ENCODE results near the gene KLF2.
A peak's percentile ranks its signal among the peaks of the same experiment; 100 is the strongest.
"Not testable (repeated sequence)": the region's sequence is repeated elsewhere in the genome, so short reads cannot be mapped to it uniquely, and the experiment has no call there.

KLF2 gene

DNA sequence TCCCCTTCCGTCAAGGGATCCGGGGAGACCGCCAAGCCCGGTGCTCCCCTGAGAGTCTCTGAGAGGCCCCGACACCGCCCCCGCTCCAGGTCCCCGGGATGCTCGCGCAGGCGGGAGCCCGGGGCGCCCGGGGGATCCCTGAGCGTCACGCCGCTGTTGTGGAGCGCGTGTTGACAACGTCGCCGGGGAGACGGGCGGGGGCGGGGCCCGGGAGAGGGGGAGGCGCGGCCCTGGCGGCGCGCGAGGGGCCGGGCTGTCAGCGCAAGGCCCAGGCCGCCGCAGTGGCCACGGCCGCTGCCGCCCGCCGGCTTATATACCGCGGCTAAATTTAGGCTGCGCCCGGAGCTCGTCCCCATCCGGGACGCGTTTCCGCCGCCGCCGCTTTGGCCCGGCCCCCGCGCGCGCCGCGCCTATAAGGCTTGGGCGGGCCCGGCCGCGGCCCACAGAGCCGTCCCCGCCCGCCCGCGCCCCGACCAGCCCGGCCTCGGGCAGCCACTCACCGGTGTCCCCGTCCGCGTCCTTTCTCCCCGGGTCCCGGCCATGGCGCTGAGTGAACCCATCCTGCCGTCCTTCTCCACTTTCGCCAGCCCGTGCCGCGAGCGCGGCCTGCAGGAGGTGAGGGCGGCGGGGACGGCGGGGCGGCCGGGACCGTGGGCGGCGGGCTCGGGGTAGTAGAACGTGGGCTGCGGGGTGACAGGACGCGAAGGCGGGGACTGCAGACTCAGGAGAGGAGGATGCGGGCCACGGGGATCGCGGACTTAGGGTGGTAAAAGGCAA, at the start of gene KLF2:
Gene KLF2, plus strand, starts transcription at position 443 of the 777 bp plus-strand sequence. Its CDS starts 98 bp downstream, at position 541.
- TF ChIP-seq, protein P1, sequence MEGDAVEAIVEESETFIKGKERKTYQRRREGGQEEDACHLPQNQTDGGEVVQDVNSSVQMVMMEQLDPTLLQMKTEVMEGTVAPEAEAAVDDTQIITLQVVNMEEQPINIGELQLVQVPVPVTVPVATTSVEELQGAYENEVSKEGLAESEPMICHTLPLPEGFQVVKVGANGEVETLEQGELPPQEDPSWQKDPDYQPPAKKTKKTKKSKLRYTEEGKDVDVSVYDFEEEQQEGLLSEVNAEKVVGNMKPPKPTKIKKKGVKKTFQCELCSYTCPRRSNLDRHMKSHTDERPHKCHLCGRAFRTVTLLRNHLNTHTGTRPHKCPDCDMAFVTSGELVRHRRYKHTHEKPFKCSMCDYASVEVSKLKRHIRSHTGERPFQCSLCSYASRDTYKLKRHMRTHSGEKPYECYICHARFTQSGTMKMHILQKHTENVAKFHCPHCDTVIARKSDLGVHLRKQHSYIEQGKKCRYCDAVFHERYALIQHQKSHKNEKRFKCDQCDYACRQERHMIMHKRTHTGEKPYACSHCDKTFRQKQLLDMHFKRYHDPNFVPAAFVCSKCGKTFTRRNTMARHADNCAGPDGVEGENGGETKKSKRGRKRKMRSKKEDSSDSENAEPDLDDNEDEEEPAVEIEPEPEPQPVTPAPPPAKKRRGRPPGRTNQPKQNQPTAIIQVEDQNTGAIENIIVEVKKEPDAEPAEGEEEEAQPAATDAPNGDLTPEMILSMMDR (IDR thresholded peaks at IDR 0.05; ENCODE audit: borderline replicate concordance, insufficient read depth, low read depth, low read length) = no peak
- peak within 1 kb of the TSS; percentile 81 for H3K4me3 ChIP-seq (ENCODE audit: low read depth, low read length)

GRCh38 chr19:16280306-16280705, 44.3 kb upstream of the KLF2 start:
- no peak overlapping the region for H3K4me3 ChIP-seq (ENCODE audit: low read depth, low read length)
- TF ChIP-seq, protein P1 (IDR thresholded peaks at IDR 0.05; ENCODE audit: borderline replicate concordance, insufficient read depth, low read depth, low read length) = no peak

GRCh38 chr19:16281743-16282142, 42.9 kb upstream of the KLF2 start:
- TF ChIP-seq, protein P1 (IDR thresholded peaks at IDR 0.05; ENCODE audit: borderline replicate concordance, insufficient read depth, low read depth, low read length) = no peak
- H3K4me3 ChIP-seq (ENCODE audit: low read depth, low read length) = no peak overlapping the region

DNA sequence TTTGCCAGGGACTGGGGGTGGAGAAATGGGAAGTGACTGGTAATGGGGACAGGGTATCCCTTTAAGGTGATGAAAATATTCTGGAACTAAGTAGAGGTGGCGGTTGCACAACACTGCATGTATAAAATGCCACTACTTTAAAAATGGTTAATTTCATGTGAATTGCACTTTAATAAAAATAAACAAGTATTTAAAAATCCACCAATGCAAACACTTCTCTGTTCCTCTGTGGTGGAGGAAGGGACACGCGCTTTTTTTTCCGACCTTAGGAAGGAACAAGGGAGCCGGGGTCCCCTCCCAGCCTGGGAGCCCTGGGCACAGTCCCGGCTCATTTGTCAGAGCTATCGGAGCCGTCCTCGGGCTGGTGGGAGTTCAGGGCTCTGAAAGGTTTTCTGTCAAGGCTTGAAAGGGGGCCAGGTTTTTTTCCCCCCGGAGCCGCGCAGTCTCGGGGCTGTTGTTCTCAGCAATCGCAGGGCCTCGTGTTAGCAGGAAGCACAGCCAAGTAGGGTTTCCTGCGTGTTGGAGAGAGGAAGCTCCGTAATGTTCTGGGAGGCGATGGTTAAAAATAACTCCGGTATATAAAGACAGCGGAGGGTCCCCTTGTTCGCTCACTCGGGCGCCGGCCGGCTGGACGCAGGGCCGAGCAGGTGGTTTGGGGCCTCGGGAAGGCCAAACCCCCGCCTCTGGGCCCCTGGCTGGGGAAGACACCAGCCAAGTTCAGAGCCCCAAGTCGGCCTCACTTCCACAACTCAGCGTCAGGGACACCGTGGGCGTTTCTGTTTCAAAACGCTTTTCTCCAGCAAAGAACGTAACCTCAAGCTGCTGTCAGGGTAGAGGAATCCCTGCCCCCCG, 41.2 kb upstream of the KLF2 start:
- TF ChIP-seq, protein P1 (IDR thresholded peaks at IDR 0.05; ENCODE audit: borderline replicate concordance, insufficient read depth, low read depth, low read length) = no peak
- H3K4me3 ChIP-seq (ENCODE audit: low read depth, low read length) = peak overlapping the region; percentile 29

GRCh38 chr19:16284505-16284904, 40.1 kb upstream of the KLF2 start:
- no peak overlapping the region for H3K4me3 ChIP-seq (ENCODE audit: low read depth, low read length)
- TF ChIP-seq, protein P1 (IDR thresholded peaks at IDR 0.05; ENCODE audit: borderline replicate concordance, insufficient read depth, low read depth, low read length) = no peak

GRCh38 chr19:16285079-16285478, 39.5 kb upstream of the KLF2 start:
- not testable (repeated sequence) for H3K4me3 ChIP-seq (ENCODE audit: low read depth, low read length)

- H3K4me3 ChIP-seq (ENCODE audit: low read depth, low read length) = no peak overlapping the region
- TF ChIP-seq, protein P1 (IDR thresholded peaks at IDR 0.05; ENCODE audit: borderline replicate concordance, insufficient read depth, low read depth, low read length) = no peak
Measured at GRCh38 chr19:16285769-16286498, 38.7 kb upstream of the KLF2 start.
